OCI-LY7 (cell line): Measurements from ENCODE around the gene SMARCB1.

Experiments used
- EZH2phosphoT487 ChIP-seq: fragments of 200-600 bp; sonication (generic); IDR thresholded peaks from 2 replicates; pipeline ENCODE4 v1.6.1; 2018; ENCODE audit warnings: low read depth, borderline replicate concordance, mild to moderate bottlenecking, mixed run types, antibody characterized with exemption, low read length, moderate library complexity, mixed read lengths
- TF ChIP-seq, protein P1 (sequence below): fragments of 200-600 bp; sonication (generic); conservative IDR thresholded peaks from 2 replicates; pipeline ENCODE4 v1.5.1; 2014; ENCODE audit warnings: mild to moderate bottlenecking, antibody characterized with exemption, low read length, moderate library complexity, mixed read lengths

DNA sequence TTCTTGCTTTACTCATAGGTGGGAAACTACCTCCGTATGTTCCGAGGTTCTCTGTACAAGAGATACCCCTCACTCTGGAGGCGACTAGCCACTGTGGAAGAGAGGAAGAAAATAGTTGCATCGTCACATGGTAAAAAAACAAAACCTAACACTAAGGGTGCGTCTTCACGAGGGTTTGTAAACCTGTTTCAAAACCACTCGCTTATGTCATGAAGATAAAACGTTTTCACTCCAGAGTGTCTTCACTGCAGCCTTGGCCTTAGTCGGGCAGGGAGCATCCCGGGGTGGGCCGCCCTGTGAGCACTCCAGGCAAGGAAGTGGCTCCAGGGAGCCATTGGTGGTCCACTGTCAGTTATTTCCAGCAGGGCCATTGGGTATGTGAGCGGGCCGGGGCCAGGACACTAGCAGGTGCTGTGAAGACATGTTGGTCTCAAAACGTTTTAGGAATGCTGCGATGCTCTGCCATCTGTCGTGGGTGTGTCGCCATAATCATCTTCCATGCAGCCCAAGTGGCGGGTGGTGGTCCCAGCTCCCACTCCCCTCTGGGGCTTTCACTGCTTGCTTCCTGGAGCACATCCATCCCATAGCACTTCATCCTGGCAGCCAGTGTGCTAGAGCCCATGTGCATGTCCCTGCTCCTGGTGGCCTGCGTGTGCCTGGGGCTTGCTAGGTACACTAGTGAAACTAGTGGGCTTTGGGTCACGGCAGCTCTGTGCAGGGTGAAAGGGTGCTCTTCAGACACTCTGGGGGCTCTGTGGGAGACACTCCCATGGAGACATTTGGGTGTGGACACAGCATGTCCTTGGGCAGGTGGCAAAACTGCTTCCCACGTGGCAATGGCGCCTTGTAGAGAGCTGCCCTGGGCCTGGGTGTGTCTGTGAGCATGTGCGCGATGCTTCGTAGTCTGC is 5.2 kb downstream of the SMARCB1 start:
- TF ChIP-seq, protein P1, sequence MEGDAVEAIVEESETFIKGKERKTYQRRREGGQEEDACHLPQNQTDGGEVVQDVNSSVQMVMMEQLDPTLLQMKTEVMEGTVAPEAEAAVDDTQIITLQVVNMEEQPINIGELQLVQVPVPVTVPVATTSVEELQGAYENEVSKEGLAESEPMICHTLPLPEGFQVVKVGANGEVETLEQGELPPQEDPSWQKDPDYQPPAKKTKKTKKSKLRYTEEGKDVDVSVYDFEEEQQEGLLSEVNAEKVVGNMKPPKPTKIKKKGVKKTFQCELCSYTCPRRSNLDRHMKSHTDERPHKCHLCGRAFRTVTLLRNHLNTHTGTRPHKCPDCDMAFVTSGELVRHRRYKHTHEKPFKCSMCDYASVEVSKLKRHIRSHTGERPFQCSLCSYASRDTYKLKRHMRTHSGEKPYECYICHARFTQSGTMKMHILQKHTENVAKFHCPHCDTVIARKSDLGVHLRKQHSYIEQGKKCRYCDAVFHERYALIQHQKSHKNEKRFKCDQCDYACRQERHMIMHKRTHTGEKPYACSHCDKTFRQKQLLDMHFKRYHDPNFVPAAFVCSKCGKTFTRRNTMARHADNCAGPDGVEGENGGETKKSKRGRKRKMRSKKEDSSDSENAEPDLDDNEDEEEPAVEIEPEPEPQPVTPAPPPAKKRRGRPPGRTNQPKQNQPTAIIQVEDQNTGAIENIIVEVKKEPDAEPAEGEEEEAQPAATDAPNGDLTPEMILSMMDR, result no peak
- no peak for TF ChIP-seq EZH2phosphoT487
